Osteocyte (in vitro differentiated cells): ENCODE results near the gene CELA2B. TPM values are rescaled to one million over a fixed set of nuclear protein-coding genes. Genes with fewer than 3 reads are reported as not detected.
"Not testable (repeated sequence)": the region's sequence is repeated elsewhere in the genome, so short reads cannot be mapped to it uniquely, and the experiment has no call there.

Source experiments
- DNase-seq: peaks from one replicate; pipeline ENCODE4 v3.0.0; 2021; ENCODE audit warnings: mixed read lengths; ENCODE audit not compliant: unreplicated experiment; ENCODE audit errors: extremely low spot score
- H3K27ac Mint-ChIP-seq: one replicate; pipeline ENCODE4 v1.8.0; 2021; ENCODE audit warnings: mild to moderate bottlenecking, mixed read lengths; ENCODE audit not compliant: unreplicated experiment
- H3K27me3 Mint-ChIP-seq: one replicate; pipeline ENCODE4 v1.8.0; 2021; ENCODE audit warnings: mixed read lengths; ENCODE audit not compliant: unreplicated experiment
- H3K36me3 Mint-ChIP-seq: one replicate; pipeline ENCODE4 v1.8.0; 2021; ENCODE audit warnings: mixed read lengths; ENCODE audit not compliant: unreplicated experiment
- H3K4me1 Mint-ChIP-seq: one replicate; pipeline ENCODE4 v1.8.0; 2021; ENCODE audit warnings: mixed read lengths; ENCODE audit not compliant: unreplicated experiment
- H3K4me3 Mint-ChIP-seq: one replicate; pipeline ENCODE4 v1.8.0; 2021; ENCODE audit warnings: mild to moderate bottlenecking, moderate library complexity, mixed read lengths; ENCODE audit not compliant: unreplicated experiment
- H3K9me3 Mint-ChIP-seq: one replicate; pipeline ENCODE4 v1.8.0; 2021; ENCODE audit warnings: mixed read lengths; ENCODE audit not compliant: unreplicated experiment
- total RNA-seq: library from RNA; stranded (reverse); gene quantifications from 2 replicates; pipeline ENCODE4 v1.2.1, GENCODE V29; 2021
- TF ChIP-seq, protein P1 (sequence below): fragments of 200-600 bp; sonication (generic); IDR thresholded peaks from 2 replicates; pipeline ENCODE4 v1.5.0; 2021; ENCODE audit warnings: antibody characterized with exemption, mild to moderate bottlenecking, moderate library complexity

The CELA2B gene
- total RNA-seq, 1 donor from 2014 or later, result not detected

DNA sequence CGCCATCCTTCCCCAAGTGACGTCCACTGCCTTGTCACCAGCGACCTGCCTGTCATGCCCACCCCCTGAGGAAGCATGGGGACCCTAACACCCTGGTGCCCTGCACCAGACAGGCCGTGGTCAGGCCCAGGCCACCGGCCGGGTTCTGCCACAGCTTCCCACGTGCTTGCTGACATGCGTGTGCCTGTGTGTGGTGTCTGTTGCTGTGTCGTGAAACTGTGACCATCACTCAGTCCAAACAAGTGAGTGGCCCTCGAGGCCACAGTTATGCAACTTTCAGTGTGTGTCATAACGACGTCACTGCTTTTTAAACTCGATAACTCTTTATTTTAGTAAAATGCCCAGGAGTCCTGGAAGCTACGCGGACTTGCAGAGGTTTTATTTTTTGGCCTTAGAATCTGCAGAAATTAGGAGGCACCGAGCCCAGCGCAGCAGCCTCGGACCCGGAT is 46.2 kb upstream of the CELA2B start:
- Mint-ChIP-seq H3K4me3 (no peak overlapping the region), H3K4me1 (peaks cover 19% of the 10 kb centered on the region), H3K27me3 (no peaks in the 10 kb centered on the region), H3K27ac (no peak overlapping the region), H3K36me3 (peaks cover 3% of the 10 kb centered on the region), H3K9me3 (no peaks in the 10 kb centered on the region)
- DNase-seq, result no peak
- TF ChIP-seq, protein P1, sequence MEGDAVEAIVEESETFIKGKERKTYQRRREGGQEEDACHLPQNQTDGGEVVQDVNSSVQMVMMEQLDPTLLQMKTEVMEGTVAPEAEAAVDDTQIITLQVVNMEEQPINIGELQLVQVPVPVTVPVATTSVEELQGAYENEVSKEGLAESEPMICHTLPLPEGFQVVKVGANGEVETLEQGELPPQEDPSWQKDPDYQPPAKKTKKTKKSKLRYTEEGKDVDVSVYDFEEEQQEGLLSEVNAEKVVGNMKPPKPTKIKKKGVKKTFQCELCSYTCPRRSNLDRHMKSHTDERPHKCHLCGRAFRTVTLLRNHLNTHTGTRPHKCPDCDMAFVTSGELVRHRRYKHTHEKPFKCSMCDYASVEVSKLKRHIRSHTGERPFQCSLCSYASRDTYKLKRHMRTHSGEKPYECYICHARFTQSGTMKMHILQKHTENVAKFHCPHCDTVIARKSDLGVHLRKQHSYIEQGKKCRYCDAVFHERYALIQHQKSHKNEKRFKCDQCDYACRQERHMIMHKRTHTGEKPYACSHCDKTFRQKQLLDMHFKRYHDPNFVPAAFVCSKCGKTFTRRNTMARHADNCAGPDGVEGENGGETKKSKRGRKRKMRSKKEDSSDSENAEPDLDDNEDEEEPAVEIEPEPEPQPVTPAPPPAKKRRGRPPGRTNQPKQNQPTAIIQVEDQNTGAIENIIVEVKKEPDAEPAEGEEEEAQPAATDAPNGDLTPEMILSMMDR, result no peak

DNA sequence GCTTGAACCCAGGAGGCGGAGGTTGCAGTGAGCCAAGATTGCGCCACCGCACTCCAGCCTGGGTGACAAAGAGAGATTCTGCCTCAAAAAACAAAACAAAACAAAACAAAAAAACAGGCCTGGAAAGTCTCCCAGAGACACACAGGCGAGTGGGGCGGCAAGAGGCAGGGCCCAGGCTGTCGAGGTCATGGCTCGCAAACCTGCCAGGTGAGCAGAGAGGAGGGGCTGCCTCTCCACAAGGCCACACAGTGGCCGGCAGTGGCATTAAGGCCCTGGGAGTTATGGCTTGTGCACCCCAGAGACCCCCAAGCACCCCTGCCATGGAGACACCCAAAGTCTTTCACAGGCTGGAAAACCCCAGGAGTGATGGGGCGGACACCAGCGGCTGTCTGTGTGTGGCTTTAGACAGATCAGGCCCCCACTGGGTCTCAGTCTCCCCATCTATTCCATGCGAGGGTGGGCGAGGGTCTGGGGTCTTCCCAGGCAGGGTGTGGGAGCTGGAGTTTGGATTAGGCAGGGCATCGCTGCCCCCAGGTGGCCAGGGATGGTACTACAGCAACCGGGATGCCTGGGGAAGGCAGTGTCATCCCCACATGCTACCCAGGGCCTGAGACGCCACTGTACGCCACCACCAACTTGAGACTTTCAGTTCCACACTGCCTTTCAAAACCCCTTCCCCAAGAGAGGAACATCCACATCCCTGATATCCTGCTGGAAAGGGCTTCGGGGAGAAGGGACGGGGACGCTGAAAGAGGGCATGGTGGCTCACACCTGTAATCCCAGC is 44.9 kb upstream of the CELA2B start:
- H3K36me3 Mint-ChIP-seq, result peaks cover 3% of the 10 kb centered on the region
- H3K4me1 Mint-ChIP-seq, result peaks cover 18% of the 10 kb centered on the region
- H3K27ac Mint-ChIP-seq, result no peak overlapping the region
- DNase-seq, result peak; percentile 90
- H3K9me3 Mint-ChIP-seq, result no peaks in the 10 kb centered on the region
- H3K27me3 Mint-ChIP-seq, result no peaks in the 10 kb centered on the region
- no peak overlapping the region for H3K4me3 Mint-ChIP-seq
- TF ChIP-seq, protein P1, result peak; percentile 96

DNA sequence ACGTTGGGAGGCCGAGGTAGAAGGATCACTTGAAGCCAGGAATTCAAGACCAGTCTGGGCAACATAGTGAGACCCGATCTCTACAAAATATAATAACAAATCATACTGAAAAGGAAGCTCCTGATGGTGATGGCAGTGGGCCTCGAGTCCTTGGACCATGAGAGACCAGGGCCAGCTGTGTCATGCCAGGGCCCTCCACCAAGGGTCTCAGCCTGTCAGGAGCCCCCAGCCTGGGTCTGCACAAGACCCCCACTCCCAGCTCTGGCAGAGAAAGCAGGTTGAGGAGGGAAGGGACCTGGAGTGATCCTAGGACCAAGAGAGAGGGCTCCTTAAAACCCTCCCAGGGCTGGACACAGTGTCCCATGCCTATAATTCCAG is 44.3 kb upstream of the CELA2B start:
- Mint-ChIP-seq H3K4me1 (peaks cover 12% of the 10 kb centered on the region), H3K27me3 (no peaks in the 10 kb centered on the region), H3K9me3 (no peaks in the 10 kb centered on the region), H3K27ac (no peak overlapping the region), H3K4me3 (no peak overlapping the region), H3K36me3 (peaks cover 3% of the 10 kb centered on the region)
- DNase-seq, result no peak
- TF ChIP-seq, protein P1, result no peak

DNA sequence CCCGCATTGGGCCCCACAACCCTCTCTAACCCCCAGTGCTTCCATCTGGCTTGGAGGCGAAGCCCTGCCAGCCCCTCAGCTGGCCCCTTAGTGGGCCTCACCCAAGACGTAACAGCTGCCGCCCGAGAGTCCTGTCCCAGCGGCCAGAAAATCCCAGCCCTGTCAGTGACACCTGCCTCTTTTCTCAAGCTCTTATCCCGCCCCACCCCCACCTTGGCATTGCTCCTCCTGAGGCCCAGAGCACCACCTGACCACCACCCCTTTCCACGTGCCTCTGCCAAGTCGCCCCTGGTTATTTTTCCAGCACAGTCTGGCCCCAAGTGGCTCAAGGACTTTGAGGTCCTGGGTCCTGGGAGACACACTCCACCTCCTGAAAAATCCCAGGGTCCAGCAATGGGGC is 43.6 kb upstream of the CELA2B start:
- H3K36me3 Mint-ChIP-seq, result peaks cover 3% of the 10 kb centered on the region
- TF ChIP-seq, protein P1, result no peak
- no peaks in the 10 kb centered on the region for H3K9me3 Mint-ChIP-seq
- peaks cover 6% of the 10 kb centered on the region for H3K4me1 Mint-ChIP-seq
- H3K4me3 Mint-ChIP-seq, result no peak overlapping the region
- no peak for DNase-seq
- no peaks in the 10 kb centered on the region for H3K27me3 Mint-ChIP-seq
- H3K27ac Mint-ChIP-seq, result no peak overlapping the region

DNA sequence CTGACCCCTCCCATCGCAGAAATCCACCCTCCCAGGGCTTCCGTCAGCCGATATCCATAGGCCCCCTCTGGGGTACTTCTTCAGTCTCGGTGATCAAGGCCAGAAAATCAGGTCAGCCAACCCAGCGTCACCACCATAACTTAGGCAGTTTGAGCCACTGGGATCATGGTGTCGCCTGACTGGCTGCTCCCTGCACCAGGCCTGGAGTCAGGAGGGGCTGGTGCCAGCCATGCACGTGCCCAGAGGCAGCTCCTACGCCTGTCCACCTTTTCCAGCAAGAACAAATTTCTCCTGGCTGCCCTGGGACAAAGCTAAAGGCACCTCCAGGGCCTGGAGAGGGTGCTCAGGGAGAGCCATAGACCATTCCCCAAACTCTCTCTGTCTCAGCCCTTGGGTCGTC is 42.4 kb upstream of the CELA2B start:
- DNase-seq, result no peak
- no peak overlapping the region for H3K4me3 Mint-ChIP-seq
- H3K27me3 Mint-ChIP-seq, result no peaks in the 10 kb centered on the region
- TF ChIP-seq, protein P1, result no peak
- no peaks in the 10 kb centered on the region for H3K9me3 Mint-ChIP-seq
- peaks cover 5% of the 10 kb centered on the region for H3K4me1 Mint-ChIP-seq
- H3K27ac Mint-ChIP-seq, result no peak overlapping the region
- H3K36me3 Mint-ChIP-seq, result no peaks in the 10 kb centered on the region

- not testable (repeated sequence) for H3K36me3 Mint-ChIP-seq, H3K4me1 Mint-ChIP-seq, H3K27me3 Mint-ChIP-seq, DNase-seq, H3K9me3 Mint-ChIP-seq, H3K27ac Mint-ChIP-seq, H3K4me3 Mint-ChIP-seq
Observed at GRCh38 chr1:15434739-15435138, 41.2 kb upstream of the CELA2B start.
